Measurements from ENCODE around the gene RASA2. TPM values are rescaled to one million over a fixed set of nuclear protein-coding genes. Genes with fewer than 3 reads are reported as not detected.
A peak's percentile ranks its signal among the peaks of the same experiment; 100 is the strongest.
"Not testable (repeated sequence)": the region's sequence is repeated elsewhere in the genome, so short reads cannot be mapped to it uniquely, and the experiment has no call there.

RASA2 gene
- total RNA-seq, 1 donor from 2014 or later = 9.9 TPM

GRCh38 chr3:141529717-141530414 lies 43.0 kb downstream of the RASA2 start:
- Mint-ChIP-seq H3K36me3 (ENCODE audit: unreplicated experiment) (peaks cover 2% of the 10 kb centered on the region), H3K27ac (ENCODE audit: unreplicated experiment) (peak overlapping the region; percentile 92), H3K27me3 (ENCODE audit: unreplicated experiment) (no peaks in the 10 kb centered on the region), H3K4me3 (ENCODE audit: unreplicated experiment) (peak overlapping the region; percentile 54), H3K4me1 (ENCODE audit: unreplicated experiment) (peaks cover 33% of the 10 kb centered on the region), H3K9me3 (ENCODE audit: unreplicated experiment) (no peaks in the 10 kb centered on the region)
- DNase-seq (ENCODE audit: extremely low spot score, unreplicated experiment) = no peak
- TF ChIP-seq CTCF (IDR thresholded peaks at IDR 0.05) = no peak

GRCh38 chr3:141530415-141530768 lies 43.6 kb downstream of the RASA2 start:
- H3K4me1 Mint-ChIP-seq (ENCODE audit: unreplicated experiment) = peaks cover 33% of the 10 kb centered on the region
- TF ChIP-seq CTCF (IDR thresholded peaks at IDR 0.05) = no peak
- peaks cover 2% of the 10 kb centered on the region for H3K9me3 Mint-ChIP-seq (ENCODE audit: unreplicated experiment)
- peak overlapping the region; percentile 92 for H3K27ac Mint-ChIP-seq (ENCODE audit: unreplicated experiment)
- no peaks in the 10 kb centered on the region for H3K27me3 Mint-ChIP-seq (ENCODE audit: unreplicated experiment)
- peak overlapping the region; percentile 54 for H3K4me3 Mint-ChIP-seq (ENCODE audit: unreplicated experiment)
- no peak for DNase-seq (ENCODE audit: extremely low spot score, unreplicated experiment)
- H3K36me3 Mint-ChIP-seq (ENCODE audit: unreplicated experiment) = peaks cover 5% of the 10 kb centered on the region

- no peaks in the 10 kb centered on the region for H3K27me3 Mint-ChIP-seq (ENCODE audit: unreplicated experiment)
- H3K4me3 Mint-ChIP-seq (ENCODE audit: unreplicated experiment) = no peak overlapping the region
- no peak overlapping the region for H3K27ac Mint-ChIP-seq (ENCODE audit: unreplicated experiment)
- H3K36me3 Mint-ChIP-seq (ENCODE audit: unreplicated experiment) = peaks cover 17% of the 10 kb centered on the region
- H3K4me1 Mint-ChIP-seq (ENCODE audit: unreplicated experiment) = peaks cover 38% of the 10 kb centered on the region
- TF ChIP-seq CTCF (IDR thresholded peaks at IDR 0.05) = no peak
- DNase-seq (ENCODE audit: extremely low spot score, unreplicated experiment) = no peak
- peaks cover 4% of the 10 kb centered on the region for H3K9me3 Mint-ChIP-seq (ENCODE audit: unreplicated experiment)
Measured at GRCh38 chr3:141532609-141533008, 45.8 kb downstream of the RASA2 start.

GRCh38 chr3:141536017-141536416 lies 49.2 kb downstream of the RASA2 start:
- peaks cover 23% of the 10 kb centered on the region for H3K36me3 Mint-ChIP-seq (ENCODE audit: unreplicated experiment)
- not testable (repeated sequence) for H3K27ac Mint-ChIP-seq (ENCODE audit: unreplicated experiment)

GRCh38 chr3:141537856-141538255 lies 51.0 kb downstream of the RASA2 start:
- Mint-ChIP-seq H3K9me3 (ENCODE audit: unreplicated experiment) (peaks cover 13% of the 10 kb centered on the region), H3K36me3 (ENCODE audit: unreplicated experiment) (peaks cover 33% of the 10 kb centered on the region), H3K27ac (ENCODE audit: unreplicated experiment) (no peak overlapping the region), H3K4me3 (ENCODE audit: unreplicated experiment) (no peak overlapping the region), H3K27me3 (ENCODE audit: unreplicated experiment) (no peaks in the 10 kb centered on the region), H3K4me1 (ENCODE audit: unreplicated experiment) (peaks cover 18% of the 10 kb centered on the region)
- no peak for DNase-seq (ENCODE audit: extremely low spot score, unreplicated experiment)
- no peak for TF ChIP-seq CTCF (IDR thresholded peaks at IDR 0.05)

More at GRCh38 chr3:141536017-141536416, 49.2 kb downstream of the RASA2 start:
- not testable (repeated sequence) for H3K4me3 Mint-ChIP-seq (ENCODE audit: unreplicated experiment); DNase-seq (ENCODE audit: extremely low spot score, unreplicated experiment); H3K27me3 Mint-ChIP-seq (ENCODE audit: unreplicated experiment); H3K9me3 Mint-ChIP-seq (ENCODE audit: unreplicated experiment)
- H3K4me1 Mint-ChIP-seq (ENCODE audit: unreplicated experiment) = peaks cover 23% of the 10 kb centered on the region

Data from osteocyte (in vitro differentiated cells).